K562 (cell line): ENCODE data around the gene GLYAT. TPM values are rescaled to one million over a fixed set of nuclear protein-coding genes. Genes with fewer than 3 reads are reported as not detected.

Source experiments
- IRF2 ChIP-seq: sonication (generic); formaldehyde crosslinking; IDR thresholded peaks from 2 replicates; pipeline ENCODE4 v1.8.1; 2022; ENCODE audit warnings: mild to moderate bottlenecking, missing genetic modification reagents
- MGA ChIP-seq: fragments of 450-650 bp; IDR thresholded peaks from 2 replicates; pipeline ENCODE4 v1.6.1; 2016; ENCODE audit warnings: mild to moderate bottlenecking, moderate library complexity
- MNT ChIP-seq, 2 experiments: fragments of 450-650 bp; conservative IDR thresholded peaks; 2 replicates each; pipeline ENCODE4 v1.6.1; 2017; ENCODE audit warnings: mild to moderate bottlenecking in 2 of 2, moderate library complexity in 2 of 2
- NR2C2 ChIP-seq, 2 experiments: fragments of 200-800 bp in 1 of 2; sonication (Bioruptor generic) in 1 of 2; sonication (generic) in 1 of 2; formaldehyde crosslinking in 1 of 2; IDR thresholded peaks; 2 replicates each; pipeline versions ENCODE4 v1.6.1 to v1.8.0; 2016 to 2022; ENCODE audit warnings: mild to moderate bottlenecking in 1 of 2, missing compliant biosample characterization in 1 of 2, missing genetic modification characterization in 1 of 2, missing genetic modification reagents in 1 of 2
- polyA plus RNA-seq, 8 experiments: library from polyadenylated mRNA; depleted of rRNA in 4 of 8; stranded (reverse) in 5 of 8; unstranded in 3 of 8; fragments of >200 nt; fragmentation: Nextera tagmentation in 2 of 8; fragmentation: Illumina TruSeq in 1 of 8; extraction: Ambion mirVana in 2 of 8; extraction: Trizol in 1 of 8; gene quantifications; 2 replicates each; pipeline versions ENCODE4 v1.2.1 to v1.2.3, GENCODE V29; 2011 to 2014; ENCODE audit warnings: inconsistent platforms in 1 of 8, missing spikeins in 1 of 8
- total RNA-seq, 7 experiments: library from RNA; depleted of rRNA in 6 of 7; stranded (reverse); fragments of >200 nt in 6 of 7; fragmentation: Illumina TruSeq in 2 of 7; extraction: Trizol in 2 of 7; gene quantifications; 2 replicates each; pipeline versions ENCODE4 v1.2.1 to v1.2.3, GENCODE V29; 2011 to 2021; ENCODE audit warnings: low replicate concordance in 1 of 7
- TF ChIP-seq, protein P1 (sequence below): fragments of 200-800 bp; sonication (Bioruptor generic); IDR thresholded peaks from 2 replicates; pipeline ENCODE4 v1.6.1; 2017; ENCODE audit warnings: missing genetic modification characterization, missing compliant biosample characterization

GLYAT gene
- total and polyA plus RNA-seq, 9 of the 15 experiments (the other 6 are each of a cell fraction or from before 2014, with no cell fraction given): not detected

GRCh38 chr11:58727415-58727797 is 4.3 kb downstream of the GLYAT start (continued):
- TF ChIP-seq NR2C2 (CRISPR knock-in tag; IDR thresholded peaks at IDR 0.05) (no peak), NR2C2 (tag; IDR thresholded peaks at IDR 0.05) (peak; percentile 44; the same call in 1 of the 2 replicates), IRF2 (CRISPR knock-in tag) (no peak), MGA (peak; percentile 17; the same call in 1 of the 2 replicates), MNT (conservative IDR thresholded peaks at IDR 0.05) (0 out of 4 replicates have a peak, but pooled peaks of 1 of the 2 experiments have one; percentile 5)
- TF ChIP-seq, protein P1, sequence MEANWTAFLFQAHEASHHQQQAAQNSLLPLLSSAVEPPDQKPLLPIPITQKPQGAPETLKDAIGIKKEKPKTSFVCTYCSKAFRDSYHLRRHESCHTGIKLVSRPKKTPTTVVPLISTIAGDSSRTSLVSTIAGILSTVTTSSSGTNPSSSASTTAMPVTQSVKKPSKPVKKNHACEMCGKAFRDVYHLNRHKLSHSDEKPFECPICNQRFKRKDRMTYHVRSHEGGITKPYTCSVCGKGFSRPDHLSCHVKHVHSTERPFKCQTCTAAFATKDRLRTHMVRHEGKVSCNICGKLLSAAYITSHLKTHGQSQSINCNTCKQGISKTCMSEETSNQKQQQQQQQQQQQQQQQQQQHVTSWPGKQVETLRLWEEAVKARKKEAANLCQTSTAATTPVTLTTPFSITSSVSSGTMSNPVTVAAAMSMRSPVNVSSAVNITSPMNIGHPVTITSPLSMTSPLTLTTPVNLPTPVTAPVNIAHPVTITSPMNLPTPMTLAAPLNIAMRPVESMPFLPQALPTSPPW (CRISPR knock-in tag): 0 out of 2 replicates have a peak, but pooled peaks have one; percentile 8
